HepG2 (cell line): ENCODE data around the gene PPP1R13L. TPM values are rescaled to one million over a fixed set of nuclear protein-coding genes. Genes with fewer than 3 reads are reported as not detected.

Experiments
- ATAC-seq: fragments of 200-7000 bp; cut with Tn5 transposase; 3 replicates; pipeline ENCODE4 v1.9.1; 2020; ENCODE audit warnings: mild to moderate bottlenecking, moderate library complexity
- BruUV-seq: library from RNA; stranded (reverse); fragments of 400-500 nt; replicated peaks from 2 replicates; lab custom pipeline; 2021; lab: Mats Ljungman, UMichigan
- CTCF ChIA-PET: fragments of 300-600 bp; formaldehyde crosslinking; extraction: SDS; loops from one replicate; lab custom pipeline; 2021; ENCODE audit warnings: low total read pairs, inconsistent platforms, low intra/inter-chr PET ratio; lab: Yijun Ruan, JAX
- POLR2A ChIA-PET: fragments of 350-600 bp; sonication (Branson Sonifier 250); formaldehyde crosslinking; loops from one replicate; lab custom pipeline; 2020; ENCODE audit warnings: antibody characterized with exemption, inconsistent platforms; lab: Yijun Ruan, JAX
- DNase-seq: peaks from one replicate; pipeline ENCODE4 v3.0.0-alpha.2; 2015; ENCODE audit warnings: low spot score
- FAIRE-seq: peaks from 3 replicates; lab custom pipeline; 2011; peaks lifted over from hg19 to GRCh38; lab: Jason Lieb, UNC
- H2AFZ ChIP-seq: one replicate; pipeline ENCODE4 v1.6.1; 2011; ENCODE audit warnings: low read length, inconsistent platforms
- H3K27ac ChIP-seq: fragments of 300-600 bp; 3 replicates; pipeline ENCODE4 v1.8.0; 2011; ENCODE audit warnings: mixed run types, mild to moderate bottlenecking, mixed read lengths, low read length, inconsistent platforms; ENCODE audit not compliant: insufficient read depth; ENCODE audit errors: extremely low read length
- H3K27me3 ChIP-seq, 2 experiments: fragments of 200-600 bp in 1 of 2; 2 replicates in 1 of 2; 3 replicates in 1 of 2; pipeline versions ENCODE4 v1.6.0 to v1.8.0; 2011; ENCODE audit warnings: low read length in 2 of 2, mild to moderate bottlenecking in 2 of 2, moderate library complexity in 2 of 2, inconsistent platforms in 1 of 2; ENCODE audit not compliant: insufficient read depth in 2 of 2, control insufficient read depth in 1 of 2
- H3K36me3 ChIP-seq, 2 experiments: fragments of 200-600 bp in 1 of 2; replicated peaks in 1 of 2; 2 replicates in 1 of 2; 3 replicates in 1 of 2; pipeline versions ENCODE4 v1.5.1 to v1.8.0; 2011; ENCODE audit warnings: low read length in 2 of 2, inconsistent platforms in 1 of 2; ENCODE audit not compliant: insufficient read depth in 2 of 2, control insufficient read depth in 1 of 2
- H3K4me1 ChIP-seq: 2 replicates; pipeline ENCODE4 v1.5.1; 2012; ENCODE audit warnings: low read length, inconsistent platforms; ENCODE audit not compliant: insufficient read depth
- H3K4me2 ChIP-seq: 2 replicates; pipeline ENCODE4 v1.6.0; 2011; ENCODE audit warnings: low read depth, low read length, inconsistent platforms
- H3K4me3 ChIP-seq, 3 experiments: fragments of 200-600 bp in 1 of 3; sonication (generic), shearing (Covaris generic) in 1 of 3; replicated peaks in 1 of 3; 2 replicates each; pipeline ENCODE4 v1.5.1; 2011 to 2016; ENCODE audit warnings: low read length in 3 of 3, inconsistent platforms in 2 of 3, low read depth in 2 of 3, mild to moderate bottlenecking in 2 of 3, control low read depth in 1 of 3, mixed read lengths in 1 of 3; ENCODE audit not compliant: insufficient read depth in 1 of 3
- H3K79me2 ChIP-seq: one replicate; pipeline ENCODE4 v1.6.1; 2011; ENCODE audit warnings: low read length, inconsistent platforms; ENCODE audit not compliant: insufficient read depth
- H3K9ac ChIP-seq: 2 replicates; pipeline ENCODE4 v1.6.0; 2011; ENCODE audit warnings: mild to moderate bottlenecking, low read depth, low read length, inconsistent platforms; ENCODE audit not compliant: insufficient read depth
- H3K9me3 ChIP-seq: 2 replicates; pipeline ENCODE4 v1.5.1; 2012; ENCODE audit warnings: mild to moderate bottlenecking, low read length
- H4K20me1 ChIP-seq: 2 replicates; pipeline ENCODE4 v1.6.0; 2011; ENCODE audit warnings: inconsistent platforms, mild to moderate bottlenecking, low read length, moderate library complexity; ENCODE audit not compliant: insufficient read depth
- AGO2 ChIP-seq: fragments of 200-400 bp; formaldehyde crosslinking; optimal IDR thresholded peaks from 2 replicates; pipeline ENCODE3; 2017; ENCODE audit warnings: mild to moderate bottlenecking, low read depth, low read length, moderate library complexity
- CREB1 ChIP-seq, 2 experiments: fragments of 450-650 bp in 1 of 2; IDR thresholded peaks; 2 replicates each; pipeline ENCODE4 v1.6.1; 2016 to 2017; ENCODE audit warnings: control low read depth in 1 of 2, mild to moderate bottlenecking in 1 of 2, missing compliant biosample characterization in 1 of 2, missing genetic modification characterization in 1 of 2
- HES4 ChIP-seq: sonication (generic); formaldehyde crosslinking; IDR thresholded peaks from 2 replicates; pipeline ENCODE4 v1.9.0; 2021; ENCODE audit warnings: mild to moderate bottlenecking, missing genetic modification reagents, borderline replicate concordance
- MAX ChIP-seq: IDR thresholded peaks from 2 replicates; pipeline ENCODE4 v1.6.1; 2012; ENCODE audit warnings: inconsistent platforms
- RBM39 ChIP-seq: fragments of 200-400 bp; formaldehyde crosslinking; IDR thresholded peaks from one replicate; pipeline ENCODE4 v1.6.1; 2018; ENCODE audit warnings: antibody characterized with exemption, mild to moderate bottlenecking, low read depth, low read length; ENCODE audit not compliant: poor library complexity, severe bottlenecking
- REXO4 ChIP-seq: sonication (generic); formaldehyde crosslinking; IDR thresholded peaks from 2 replicates; pipeline ENCODE4 v1.8.0; 2022; ENCODE audit warnings: missing genetic modification reagents, mild to moderate bottlenecking, borderline replicate concordance
- SALL1 ChIP-seq: sonication (generic); formaldehyde crosslinking; IDR thresholded peaks from 2 replicates; pipeline ENCODE4 v1.8.0; 2022; ENCODE audit warnings: mild to moderate bottlenecking, missing genetic modification reagents
- SRF ChIP-seq: IDR thresholded peaks from 2 replicates; pipeline ENCODE4 v1.6.1; 2011; ENCODE audit warnings: mild to moderate bottlenecking, low read depth, low read length, moderate library complexity
- ZC3H13 ChIP-seq: sonication (generic); formaldehyde crosslinking; IDR thresholded peaks from 2 replicates; pipeline ENCODE4 v1.8.1; 2023; ENCODE audit warnings: mild to moderate bottlenecking, missing genetic modification reagents, moderate library complexity
- ZNF280B ChIP-seq: sonication (generic); formaldehyde crosslinking; IDR thresholded peaks from 2 replicates; pipeline ENCODE4 v1.5.0; 2020; ENCODE audit warnings: missing genetic modification reagents, mild to moderate bottlenecking, borderline replicate concordance
- WGBS: methylation state at CpG from one replicate; pipeline ENCODE4 v1.1.6; 2017; ENCODE audit warnings: low lambda C conversion rate; 5-methylcytosine and 5-hydroxymethylcytosine counted together
- in situ Hi-C: cut with HindIII; loops from 2 replicates; pipeline ENCODE4 v1.10.0; 2017; ENCODE audit warnings: low pct_unique_long_range_greater_than_20kb; ENCODE audit not compliant: extremely low pct_ligation_motif_present
- intact Hi-C: fragments of 100-400 bp; cut with micrococcal nuclease; formaldehyde crosslinking; loops from one replicate; pipeline ENCODE4 v1.10.0; 2022; ENCODE audit not compliant: unreplicated experiment
- polyA plus RNA-seq, 8 experiments: library from polyadenylated mRNA; depleted of rRNA in 3 of 8; stranded (reverse) in 7 of 8; unstranded in 1 of 8; fragments of >200 nt; fragmentation: Illumina TruSeq in 4 of 8; extraction: Trizol in 4 of 8; gene quantifications; 2 replicates each; pipeline versions ENCODE4 v1.2.1 to v1.2.3, GENCODE V29; 2011 to 2016; ENCODE audit warnings: low read depth in 4 of 8, missing spikeins in 1 of 8, mixed read lengths in 1 of 8; ENCODE audit not compliant: insufficient read depth in 1 of 8
- total RNA-seq, 5 experiments: library from RNA; depleted of rRNA; stranded (reverse); fragments of >200 nt; fragmentation: Illumina TruSeq; extraction: Trizol; gene quantifications; 2 replicates each; pipeline ENCODE4 v1.2.3, GENCODE V29; 2016; ENCODE audit warnings: low read depth in 1 of 5

PPP1R13L gene
- total and polyA plus RNA-seq, 2 of the 13 experiments (the other 11 are each of a cell fraction or from before 2014, with no cell fraction given): 1.3 to 6.6 TPM

GRCh38 chr19:45349430-45349941 lies 55.4 kb downstream of the PPP1R13L start:
- no peak overlapping the region for H3K27ac ChIP-seq
- no peaks in the 10 kb centered on the region for H3K9me3 ChIP-seq
- peaks cover 13 to 37% of the 10 kb centered on the region in 2 experiments; a peak in 4 of 5 replicates for H3K36me3 ChIP-seq
- POLR2A ChIA-PET: no interaction called here
- peaks cover 3 to 28% of the 10 kb centered on the region in 2 experiments; a peak in 4 of 5 replicates for H3K27me3 ChIP-seq
- no peak overlapping the region for H3K9ac ChIP-seq
- intact Hi-C loops: no loop called here
- FAIRE-seq: no peak
- H4K20me1 ChIP-seq: no peaks in the 10 kb centered on the region
- TF ChIP-seq AGO2: peak; percentile 65
- TF ChIP-seq REXO4 (CRISPR knock-in tag): no peak
- TF ChIP-seq MAX: no peak
- TF ChIP-seq ZC3H13: 0 out of 2 replicates have a peak, but pooled peaks have one; percentile 9
- no peak for TF ChIP-seq SRF
- no peak for TF ChIP-seq RBM39
- TF ChIP-seq HES4 (CRISPR knock-in tag): no peak
- no peak for TF ChIP-seq SALL1 (CRISPR knock-in tag)
- DNase-seq: no peak
- WGBS: 97% methylated on average over 11 of the region's 17 CpGs
- no peak for ATAC-seq
- H3K4me3 ChIP-seq: no peak overlapping the region
- CTCF ChIA-PET: no interaction called here
- peaks cover 7% of the 10 kb centered on the region; the same call in 1 of the 2 replicates for H3K4me1 ChIP-seq
- H2AFZ ChIP-seq: no peak overlapping the region
- H3K4me2 ChIP-seq: no peak overlapping the region
- in situ Hi-C loops: loop anchor here (10.0 kb wide), 1 partner anchor 145 kb away; no protein-coding TSS in a partner anchor
- no TSS peak for BruUV-seq
- H3K79me2 ChIP-seq: no peaks in the 10 kb centered on the region

- ATAC-seq: no peak
- no peak for FAIRE-seq
- Histone ChIP-seq H3K27ac (no peak overlapping the region), H3K36me3 (peaks cover 13 to 33% of the 10 kb centered on the region in 2 experiments; a peak in 4 of 5 replicates), H3K4me1 (peaks cover 7% of the 10 kb centered on the region; the same call in 1 of the 2 replicates), H3K9me3 (no peaks in the 10 kb centered on the region), H3K27me3 (peaks cover 3 to 30% of the 10 kb centered on the region in 2 experiments), H2AFZ (no peak overlapping the region), H4K20me1 (no peaks in the 10 kb centered on the region), H3K79me2 (no peaks in the 10 kb centered on the region), H3K9ac (no peak overlapping the region), H3K4me2 (no peak overlapping the region), H3K4me3 (no peak overlapping the region)
- WGBS: 76% methylated on average over 3 of the region's 3 CpGs
- in situ Hi-C loops: loop anchor here (10.0 kb wide), 1 partner anchor 144 kb away; no protein-coding TSS in a partner anchor
- TF ChIP-seq ZNF280B (CRISPR knock-in tag): no peak
- TF ChIP-seq CREB1 (IDR thresholded peaks at IDR 0.05): peak; percentile 41
- TF ChIP-seq CREB1 (CRISPR knock-in tag; IDR thresholded peaks at IDR 0.05): no peak
- ChIA-PET POLR2A (no interaction called here), CTCF (no interaction called here)
- BruUV-seq: no TSS peak
- no peak for DNase-seq
- intact Hi-C loops: no loop called here
Measured at GRCh38 chr19:45349126-45349415, 55.8 kb downstream of the PPP1R13L start.
